MM.1S (cell line): ENCODE data around the gene COL4A3.

Source experiments
- EZH2 ChIP-seq: fragments of 300-600 bp; sonication (generic); optimal IDR thresholded peaks from 2 replicates; pipeline ENCODE3; 2017; ENCODE audit warnings: low read depth, mild to moderate bottlenecking, antibody characterized with exemption, low read length, mixed read lengths
- TF ChIP-seq, protein P1 (sequence below): fragments of 300-600 bp; sonication (generic); IDR thresholded peaks from 2 replicates; pipeline ENCODE4 v1.5.1; 2016; ENCODE audit warnings: antibody characterized with exemption, low read length, mixed read lengths

DNA sequence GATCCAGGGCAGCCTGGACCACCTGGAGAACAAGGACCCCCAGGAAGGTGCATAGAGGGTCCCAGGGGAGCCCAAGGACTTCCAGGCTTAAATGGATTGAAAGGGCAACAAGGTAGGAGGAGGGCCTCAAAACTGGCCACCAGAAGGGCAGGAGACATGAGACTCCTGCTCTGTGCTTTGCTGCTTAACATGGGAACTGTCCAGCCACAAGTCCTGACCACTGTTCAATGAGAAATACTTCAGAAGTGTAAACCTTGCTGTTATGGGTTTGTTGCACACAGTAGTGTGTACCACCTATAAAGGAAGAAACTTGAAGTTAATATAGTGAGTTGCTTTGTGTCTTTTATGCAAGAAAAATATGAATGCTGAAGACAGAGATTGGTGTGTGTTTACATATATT, 116.5 kb downstream of the COL4A3 start:
- TF ChIP-seq, protein P1, sequence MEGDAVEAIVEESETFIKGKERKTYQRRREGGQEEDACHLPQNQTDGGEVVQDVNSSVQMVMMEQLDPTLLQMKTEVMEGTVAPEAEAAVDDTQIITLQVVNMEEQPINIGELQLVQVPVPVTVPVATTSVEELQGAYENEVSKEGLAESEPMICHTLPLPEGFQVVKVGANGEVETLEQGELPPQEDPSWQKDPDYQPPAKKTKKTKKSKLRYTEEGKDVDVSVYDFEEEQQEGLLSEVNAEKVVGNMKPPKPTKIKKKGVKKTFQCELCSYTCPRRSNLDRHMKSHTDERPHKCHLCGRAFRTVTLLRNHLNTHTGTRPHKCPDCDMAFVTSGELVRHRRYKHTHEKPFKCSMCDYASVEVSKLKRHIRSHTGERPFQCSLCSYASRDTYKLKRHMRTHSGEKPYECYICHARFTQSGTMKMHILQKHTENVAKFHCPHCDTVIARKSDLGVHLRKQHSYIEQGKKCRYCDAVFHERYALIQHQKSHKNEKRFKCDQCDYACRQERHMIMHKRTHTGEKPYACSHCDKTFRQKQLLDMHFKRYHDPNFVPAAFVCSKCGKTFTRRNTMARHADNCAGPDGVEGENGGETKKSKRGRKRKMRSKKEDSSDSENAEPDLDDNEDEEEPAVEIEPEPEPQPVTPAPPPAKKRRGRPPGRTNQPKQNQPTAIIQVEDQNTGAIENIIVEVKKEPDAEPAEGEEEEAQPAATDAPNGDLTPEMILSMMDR, result no peak
- TF ChIP-seq EZH2, result no peak
